GM21786 (cell line): ENCODE data around the gene MYO5C.

ENCODE experiments used
- ATAC-seq: cut with Tn5 transposase; IDR thresholded peaks from one replicate; pipeline ENCODE4 v1.9.1; 2021; ENCODE audit not compliant: unreplicated experiment

The MYO5C gene

DNA sequence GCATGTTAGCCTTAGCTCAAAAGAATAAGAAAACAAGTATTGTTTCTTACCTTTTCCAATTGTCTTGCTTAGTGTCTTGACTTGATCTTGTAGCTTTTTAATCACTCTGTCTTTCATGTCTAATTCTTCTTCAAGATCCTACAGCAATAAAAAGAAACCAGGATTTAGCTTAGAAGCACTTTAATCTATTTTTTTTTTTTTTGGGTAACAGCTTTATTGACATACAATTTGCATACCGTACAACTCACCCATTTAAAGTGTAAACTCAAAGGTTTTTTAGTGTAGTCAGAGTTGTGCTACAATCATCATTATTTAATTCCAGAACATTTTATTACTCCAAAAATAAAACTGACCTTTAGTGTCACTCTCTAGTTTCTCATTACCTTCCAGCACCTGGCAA is 81.1 kb downstream of the MYO5C start:
- ATAC-seq, result no peak

- ATAC-seq, result no peak
These were observed 82.4 kb downstream of the MYO5C start for GRCh38 chr15:52213206-52213605.

- ATAC-seq, result peak; percentile 55
These were observed 87.2 kb downstream of the MYO5C start for GRCh38 chr15:52208306-52208946.

GRCh38 chr15:52207191-52207590 is 88.4 kb downstream of the MYO5C start:
- no peak for ATAC-seq

GRCh38 chr15:52206446-52206845 is 89.2 kb downstream of the MYO5C start:
- no peak for ATAC-seq

DNA sequence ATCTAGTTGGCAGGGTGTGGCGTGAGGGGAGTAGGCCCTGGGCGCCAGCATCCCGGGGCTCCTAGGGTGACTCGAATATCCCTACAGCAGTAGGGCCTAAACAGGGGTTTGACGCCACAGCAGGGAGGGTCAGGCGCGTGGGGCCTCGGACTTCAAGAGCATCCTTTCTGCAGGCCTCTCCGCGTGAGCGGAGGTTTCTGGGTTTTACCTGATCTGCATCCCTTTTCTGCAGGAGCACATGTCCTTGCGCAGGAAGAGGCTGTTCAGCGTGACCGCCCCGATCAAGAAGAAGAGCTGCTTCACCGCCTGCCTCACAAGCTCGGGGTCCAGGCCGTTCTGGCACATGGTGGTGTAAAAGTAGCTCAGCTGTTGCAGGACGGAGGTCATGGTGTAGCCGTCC is 90.9 kb downstream of the MYO5C start:
- no peak for ATAC-seq

GRCh38 chr15:52200831-52201365 is 94.7 kb downstream of the MYO5C start:
- no peak for ATAC-seq

- ATAC-seq, result no peak
These were observed 96.3 kb downstream of the MYO5C start for GRCh38 chr15:52199271-52199670.

GRCh38 chr15:52196891-52197290 is 98.7 kb downstream of the MYO5C start:
- ATAC-seq, result no peak

- no peak for ATAC-seq
These were observed 101.8 kb downstream of the MYO5C start for GRCh38 chr15:52193791-52194190.

DNA sequence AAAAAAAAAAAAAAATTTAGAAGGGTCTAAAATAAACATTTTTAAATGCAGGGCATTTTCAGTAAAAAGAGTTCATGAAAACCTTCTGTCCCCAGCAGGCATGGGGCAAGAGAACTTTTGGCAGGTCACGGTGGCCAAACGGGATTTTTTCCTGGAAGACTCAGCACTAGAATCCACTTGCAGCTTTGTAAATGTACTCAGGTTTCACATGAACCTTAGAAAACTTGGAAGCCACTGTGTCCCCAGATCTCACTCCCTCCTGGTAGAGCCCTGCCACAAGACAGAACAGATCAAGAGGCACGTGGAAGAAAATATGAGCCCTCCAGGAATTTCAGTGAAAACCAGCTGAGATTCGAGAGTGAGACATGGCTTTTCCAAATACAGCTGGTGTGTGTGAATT is 102.3 kb downstream of the MYO5C start:
- no peak for ATAC-seq

GRCh38 chr15:52191207-52191606 is 104.4 kb downstream of the MYO5C start, which contains the start of gene GNB5:
Gene GNB5 (minus strand): TSS chr15:52191392. CDS start chr15:52184676, 6,716 bp downstream.
- ATAC-seq, result no peak

DNA sequence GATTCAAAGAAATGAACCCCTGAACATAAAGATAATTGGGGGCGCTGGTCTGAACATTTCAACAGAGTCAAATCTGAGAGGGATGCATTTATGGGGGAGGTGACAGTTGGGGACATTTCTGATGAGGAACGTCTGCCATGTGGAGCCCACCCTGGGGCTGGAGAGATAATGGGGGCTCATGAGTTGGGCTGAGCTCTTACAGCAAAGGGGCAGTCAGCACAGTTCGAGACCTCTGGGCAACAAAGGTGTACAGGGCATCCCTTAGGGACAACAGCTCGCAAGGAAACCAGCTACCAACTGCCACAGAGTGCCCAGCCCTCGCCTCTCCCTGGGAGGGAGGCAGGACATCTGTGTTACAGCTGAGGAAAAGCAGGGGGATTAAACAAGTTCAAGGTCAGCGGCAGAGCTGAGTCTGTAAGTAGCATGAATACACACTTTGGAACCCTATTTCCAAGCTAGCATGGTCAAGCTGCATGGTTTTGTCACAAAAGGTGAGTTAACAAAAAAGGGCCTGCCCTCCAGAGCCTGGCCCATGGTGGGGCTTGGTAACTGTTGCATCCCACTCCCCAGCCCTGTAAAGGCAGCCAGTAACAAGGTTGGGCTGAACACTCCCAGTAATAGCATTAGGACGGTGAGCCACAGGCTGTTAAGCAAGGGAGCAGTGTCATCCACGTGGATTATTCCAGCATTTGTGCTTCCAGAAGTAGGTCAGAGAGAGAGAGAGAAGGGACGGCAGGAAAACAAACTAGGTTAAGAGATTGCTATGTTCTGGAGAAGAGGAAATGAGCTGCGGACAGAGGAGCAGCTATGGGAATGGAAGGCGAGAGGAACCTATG is 108.7 kb downstream of the MYO5C start:
- ATAC-seq, result no peak

DNA sequence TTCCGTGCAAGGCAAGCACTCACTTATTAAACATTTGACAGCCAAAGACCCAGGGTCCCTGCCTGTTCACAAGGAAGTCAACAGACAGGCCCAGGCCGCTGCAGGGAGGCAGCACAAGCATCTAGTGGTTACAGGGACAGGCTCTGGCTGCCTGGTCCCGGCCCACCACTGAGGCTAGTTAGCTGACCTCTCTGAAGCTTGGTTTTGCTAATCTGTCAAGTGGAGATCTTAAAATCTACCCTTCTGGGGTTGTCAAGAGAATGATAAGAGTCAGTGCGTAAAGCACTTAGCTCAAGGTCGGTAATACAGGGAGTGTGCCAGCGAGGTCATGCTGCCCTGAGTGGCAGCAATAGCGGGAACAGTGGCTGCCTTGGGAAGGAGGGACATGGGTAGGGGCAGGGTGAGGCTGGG is 110.4 kb downstream of the MYO5C start:
- no peak for ATAC-seq

DNA sequence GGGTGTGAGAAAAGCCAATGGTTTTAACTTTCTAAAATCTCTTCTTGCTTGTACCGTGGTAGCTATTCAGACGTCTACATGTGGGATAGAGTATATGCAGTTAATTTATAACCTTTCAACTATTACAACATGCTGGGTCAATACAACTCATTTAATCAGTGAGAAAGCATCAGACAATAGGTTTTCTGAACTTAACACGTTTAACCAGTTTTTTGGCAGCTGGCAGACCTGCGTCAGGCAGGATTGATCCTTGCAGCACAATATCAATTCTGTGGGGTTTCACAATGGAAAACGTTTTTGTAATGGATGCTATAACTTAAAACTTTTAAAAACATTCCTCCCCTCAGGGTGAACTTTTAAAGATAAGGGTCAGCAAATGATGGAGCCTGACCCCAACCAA is 110.9 kb downstream of the MYO5C start:
- ATAC-seq, result no peak

- no peak for ATAC-seq
These were observed 111.9 kb downstream of the MYO5C start for GRCh38 chr15:52183562-52184173.

DNA sequence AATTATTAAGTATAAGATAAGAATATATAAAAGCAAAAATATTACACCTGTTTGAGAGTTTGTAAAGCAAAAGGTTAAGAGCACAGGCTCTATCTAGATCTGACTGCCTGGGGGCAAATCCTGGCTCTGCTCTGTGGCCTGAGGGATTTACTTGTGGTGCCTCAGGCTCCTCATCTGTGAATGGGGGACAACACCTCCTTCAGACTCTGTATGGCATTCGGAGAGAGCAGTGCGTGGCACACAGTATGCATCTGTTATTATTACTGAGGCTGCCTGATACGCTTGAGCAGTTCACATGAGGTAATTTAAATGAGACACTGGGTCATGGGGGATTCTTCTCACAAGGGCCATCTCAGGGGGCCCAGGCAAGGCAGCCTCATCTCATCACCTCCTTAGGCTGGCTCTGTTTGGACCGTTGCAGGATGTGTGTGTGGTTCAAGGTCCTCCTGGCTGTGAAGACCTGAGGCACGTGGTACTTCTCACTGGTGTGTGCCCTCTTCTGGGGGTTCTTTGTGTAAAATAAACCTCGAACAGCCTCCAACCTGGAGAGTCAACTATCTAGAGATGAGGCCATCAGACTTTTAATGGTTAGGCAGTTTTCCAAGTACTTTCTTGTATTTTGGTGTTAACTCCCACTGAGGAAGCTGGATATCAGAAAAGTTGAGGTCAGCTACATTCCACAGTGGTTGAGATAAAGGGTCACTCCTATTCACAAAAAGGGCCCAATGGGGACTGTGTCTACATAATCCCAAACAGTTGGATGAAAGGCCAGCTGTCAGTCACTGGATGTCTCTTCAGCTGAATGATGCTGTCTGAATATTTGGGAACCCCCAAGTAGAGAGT is 113.4 kb downstream of the MYO5C start:
- no peak for ATAC-seq

DNA sequence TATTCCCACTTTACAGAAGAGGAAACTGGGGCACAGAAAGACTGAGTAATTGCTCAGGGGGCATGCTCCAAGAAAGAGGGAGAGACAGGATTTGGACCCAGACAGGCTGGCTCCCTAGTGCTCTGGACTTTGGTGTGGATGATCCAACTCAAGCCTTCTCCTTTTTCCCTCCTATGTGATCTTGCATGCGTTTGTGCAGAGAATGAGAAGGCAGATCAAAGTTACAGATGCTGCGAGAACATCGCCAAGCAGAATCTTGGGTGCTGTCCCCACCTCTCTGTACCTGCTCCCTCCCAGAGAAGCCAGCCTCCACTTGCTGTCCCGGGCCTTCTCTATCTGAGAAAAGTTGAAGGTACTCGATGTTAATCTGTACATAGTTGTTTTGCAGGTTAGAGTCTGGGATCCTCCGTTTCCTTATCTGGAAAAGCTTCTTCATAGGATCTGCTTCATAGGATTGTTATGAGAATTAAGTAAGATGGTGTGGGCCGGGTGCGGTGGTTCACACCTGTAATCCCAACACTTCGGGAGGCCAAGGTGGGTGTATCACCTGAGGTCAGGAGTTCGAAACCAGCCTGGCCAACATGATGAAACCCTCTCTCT is 114.7 kb downstream of the MYO5C start:
- ATAC-seq, result no peak

GRCh38 chr15:52180196-52180835 is 115.3 kb downstream of the MYO5C start:
- ATAC-seq, result peak; percentile 25
